Activated CD8-positive, alpha-beta T cell treated with anti-CD3 and anti-CD28 coated beads for 36 hours (primary cell): ENCODE data around the gene PPP3R2. TPM values are rescaled to one million over a fixed set of nuclear protein-coding genes. Genes with fewer than 3 reads are reported as not detected.
"Not testable (repeated sequence)": the region's sequence is repeated elsewhere in the genome, so short reads cannot be mapped to it uniquely, and the experiment has no call there.

Experiments
- ATAC-seq: fragments of 200-7000 bp; cut with Tn5 transposase; one replicate; pipeline ENCODE4 v1.10.0; 2021; ENCODE audit warnings: mild to moderate bottlenecking, moderate library complexity
- CTCF ChIA-PET: fragments of 350-600 bp; sonication (Branson Sonifier 250); formaldehyde crosslinking; loops from one replicate; lab custom pipeline; 2021; ENCODE audit warnings: antibody characterized with exemption; lab: Charles Lee
- POLR2A ChIA-PET: fragments of 350-600 bp; sonication (Branson Sonifier 250); formaldehyde crosslinking; loops from one replicate; lab custom pipeline; 2021; ENCODE audit warnings: antibody characterized with exemption; lab: Charles Lee
- DNase-seq: peaks from one replicate; pipeline ENCODE4 v3.0.0-alpha.2; 2020
- H3K27ac Mint-ChIP-seq: one replicate; pipeline ENCODE4 v1.8.0; 2021; ENCODE audit warnings: mild to moderate bottlenecking, mixed read lengths
- H3K27me3 Mint-ChIP-seq: one replicate; pipeline ENCODE4 v1.8.0; 2021; ENCODE audit warnings: mixed read lengths
- H3K36me3 Mint-ChIP-seq: one replicate; pipeline ENCODE4 v1.8.0; 2021; ENCODE audit warnings: low read depth, mixed read lengths
- H3K4me1 Mint-ChIP-seq: one replicate; pipeline ENCODE4 v1.8.0; 2021; ENCODE audit warnings: low read depth, mixed read lengths
- H3K4me3 Mint-ChIP-seq: one replicate; pipeline ENCODE4 v1.8.0; 2021; ENCODE audit warnings: mild to moderate bottlenecking, moderate library complexity, mixed read lengths
- H3K9me3 Mint-ChIP-seq: one replicate; pipeline ENCODE4 v1.8.0; 2021; ENCODE audit warnings: mixed read lengths
- intact Hi-C: fragments of 100-400 bp; cut with micrococcal nuclease; formaldehyde crosslinking; loops from one replicate; pipeline ENCODE4 v1.10.0; 2022
- total RNA-seq, 2 experiments: library from RNA; stranded (reverse); gene quantifications; one replicate each; pipeline ENCODE4 v1.2.3, GENCODE V29; 2021
- TF ChIP-seq, protein P1 (sequence below): fragments of 200-600 bp; IDR thresholded peaks from one replicate; pipeline ENCODE4 v1.8.0; 2022; ENCODE audit warnings: antibody characterized with exemption, mild to moderate bottlenecking

PPP3R2 gene
- total RNA-seq, 2 experiments from 2014 or later = not detected

DNA sequence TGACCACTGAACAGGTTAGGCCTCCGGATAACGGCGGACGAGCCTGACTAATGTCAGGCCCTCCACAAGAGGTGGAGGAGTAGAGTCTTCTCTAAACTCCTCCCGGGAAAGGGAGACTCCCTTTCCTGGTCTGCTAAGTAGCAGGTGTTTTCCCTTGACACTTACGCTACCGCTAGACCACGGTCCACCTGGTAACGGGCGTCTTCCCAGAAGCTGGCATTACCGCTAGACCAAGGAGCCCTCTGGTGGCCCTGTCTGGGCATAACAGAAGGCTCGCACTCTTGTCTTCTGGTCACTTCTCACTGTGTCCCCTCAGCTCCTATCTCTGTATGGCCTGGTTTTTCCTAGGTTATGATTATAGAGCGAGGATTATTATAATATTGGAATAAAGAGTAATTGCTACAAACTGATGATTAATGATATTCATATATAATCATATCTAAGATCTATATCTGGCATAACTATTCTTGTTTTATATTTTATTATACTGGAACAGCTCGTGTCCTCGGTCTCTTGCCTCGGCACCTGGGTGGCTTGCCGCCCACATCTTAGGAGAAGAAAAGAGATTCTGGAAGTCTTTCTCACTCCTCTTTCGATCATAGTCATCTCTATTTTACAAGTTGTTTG is 45.2 kb downstream of the PPP3R2 start:
- H3K27me3 Mint-ChIP-seq, CTCF ChIA-PET, H3K4me1 Mint-ChIP-seq, ATAC-seq, DNase-seq, intact Hi-C loops, H3K9me3 Mint-ChIP-seq, H3K4me3 Mint-ChIP-seq, H3K27ac Mint-ChIP-seq: not testable (repeated sequence)
- POLR2A ChIA-PET = interaction anchor here (0.6 kb wide), 1 partner anchor 9 kb away, joined by 3 read pairs; no protein-coding TSS in a partner anchor
- TF ChIP-seq, protein P1, sequence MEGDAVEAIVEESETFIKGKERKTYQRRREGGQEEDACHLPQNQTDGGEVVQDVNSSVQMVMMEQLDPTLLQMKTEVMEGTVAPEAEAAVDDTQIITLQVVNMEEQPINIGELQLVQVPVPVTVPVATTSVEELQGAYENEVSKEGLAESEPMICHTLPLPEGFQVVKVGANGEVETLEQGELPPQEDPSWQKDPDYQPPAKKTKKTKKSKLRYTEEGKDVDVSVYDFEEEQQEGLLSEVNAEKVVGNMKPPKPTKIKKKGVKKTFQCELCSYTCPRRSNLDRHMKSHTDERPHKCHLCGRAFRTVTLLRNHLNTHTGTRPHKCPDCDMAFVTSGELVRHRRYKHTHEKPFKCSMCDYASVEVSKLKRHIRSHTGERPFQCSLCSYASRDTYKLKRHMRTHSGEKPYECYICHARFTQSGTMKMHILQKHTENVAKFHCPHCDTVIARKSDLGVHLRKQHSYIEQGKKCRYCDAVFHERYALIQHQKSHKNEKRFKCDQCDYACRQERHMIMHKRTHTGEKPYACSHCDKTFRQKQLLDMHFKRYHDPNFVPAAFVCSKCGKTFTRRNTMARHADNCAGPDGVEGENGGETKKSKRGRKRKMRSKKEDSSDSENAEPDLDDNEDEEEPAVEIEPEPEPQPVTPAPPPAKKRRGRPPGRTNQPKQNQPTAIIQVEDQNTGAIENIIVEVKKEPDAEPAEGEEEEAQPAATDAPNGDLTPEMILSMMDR = peak; percentile 28
- peaks cover 70% of the 10 kb centered on the region for H3K36me3 Mint-ChIP-seq

DNA sequence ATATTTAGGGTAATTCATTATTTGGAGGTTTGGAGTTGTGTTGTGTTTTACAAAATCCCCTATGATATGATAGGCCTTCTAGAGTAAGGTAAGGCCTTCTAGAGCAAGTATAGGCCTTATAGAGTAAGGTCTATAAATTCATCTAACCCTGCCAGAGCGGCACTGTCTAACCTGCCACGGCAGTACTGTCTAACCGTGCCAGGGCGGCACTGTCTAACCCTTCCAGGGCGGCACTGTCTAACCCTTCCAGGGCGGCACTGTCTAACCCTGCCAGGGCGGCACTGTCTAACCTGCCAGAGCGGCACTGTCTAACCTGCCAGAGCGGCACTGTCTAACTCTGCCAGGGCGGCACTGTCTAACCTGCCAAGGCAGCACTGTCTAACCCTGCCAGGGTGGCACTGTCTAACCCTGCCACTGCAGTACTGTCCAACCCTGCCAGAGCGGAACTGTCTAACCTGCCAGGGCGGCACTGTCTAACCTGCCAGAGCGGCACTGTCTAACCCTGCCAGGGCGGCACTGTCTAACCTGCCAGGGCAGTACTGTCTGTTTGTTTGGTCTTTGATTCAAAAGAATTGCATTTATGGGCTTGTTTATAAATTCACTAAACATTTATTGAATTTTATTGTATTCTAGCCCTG is 51.6 kb downstream of the PPP3R2 start:
- H3K4me1 Mint-ChIP-seq = no peaks in the 10 kb centered on the region
- H3K27me3 Mint-ChIP-seq = no peaks in the 10 kb centered on the region
- TF ChIP-seq, protein P1 = no peak
- no peak overlapping the region for H3K4me3 Mint-ChIP-seq
- no peak overlapping the region for H3K27ac Mint-ChIP-seq
- intact Hi-C loops = no loop called here
- ChIA-PET POLR2A (interaction anchor here (1.3 kb wide), 1 partner anchor 10 kb away, joined by 5 read pairs; the partner anchor contains the start of gene RNF20), CTCF (no interaction called here)
- ATAC-seq = no peak
- DNase-seq = no peak
- peaks cover 33% of the 10 kb centered on the region for H3K36me3 Mint-ChIP-seq
- no peaks in the 10 kb centered on the region for H3K9me3 Mint-ChIP-seq

Other genes starting within 250 kb of the PPP3R2 start
- not detected for gene BAAT, start 210.0 kb downstream of the PPP3R2 start, total RNA-seq
- 10 to 100 TPM; 16.3 to 16.7 TPM for gene MRPL50, start 196.4 kb downstream of the PPP3R2 start, total RNA-seq
- 1 to 10 TPM; 6.7 to 8.3 TPM for gene ZNF189, start 196.1 kb downstream of the PPP3R2 start, total RNA-seq
- gene ALDOB, start 159.2 kb downstream of the PPP3R2 start, total RNA-seq = not detected
- 10 to 100 TPM; 30.6 to 39.1 TPM for gene RNF20, start 61.1 kb downstream of the PPP3R2 start, total RNA-seq
- not detected for gene GRIN3A, start 143.7 kb upstream of the PPP3R2 start, total RNA-seq